NCI-H2107 treated with DMSO at 0.1 percent for 48 hours (cell line): ENCODE results near the gene SLC9C2.
"Not testable (repeated sequence)": the region's sequence is repeated elsewhere in the genome, so short reads cannot be mapped to it uniquely, and the experiment has no call there.

Source experiments
- DNase-seq: peaks from one replicate; lab custom pipeline; 2025; ENCODE audit not compliant: unreplicated experiment; lab: John Stamatoyannopoulos, UW

Gene SLC9C2

DNA sequence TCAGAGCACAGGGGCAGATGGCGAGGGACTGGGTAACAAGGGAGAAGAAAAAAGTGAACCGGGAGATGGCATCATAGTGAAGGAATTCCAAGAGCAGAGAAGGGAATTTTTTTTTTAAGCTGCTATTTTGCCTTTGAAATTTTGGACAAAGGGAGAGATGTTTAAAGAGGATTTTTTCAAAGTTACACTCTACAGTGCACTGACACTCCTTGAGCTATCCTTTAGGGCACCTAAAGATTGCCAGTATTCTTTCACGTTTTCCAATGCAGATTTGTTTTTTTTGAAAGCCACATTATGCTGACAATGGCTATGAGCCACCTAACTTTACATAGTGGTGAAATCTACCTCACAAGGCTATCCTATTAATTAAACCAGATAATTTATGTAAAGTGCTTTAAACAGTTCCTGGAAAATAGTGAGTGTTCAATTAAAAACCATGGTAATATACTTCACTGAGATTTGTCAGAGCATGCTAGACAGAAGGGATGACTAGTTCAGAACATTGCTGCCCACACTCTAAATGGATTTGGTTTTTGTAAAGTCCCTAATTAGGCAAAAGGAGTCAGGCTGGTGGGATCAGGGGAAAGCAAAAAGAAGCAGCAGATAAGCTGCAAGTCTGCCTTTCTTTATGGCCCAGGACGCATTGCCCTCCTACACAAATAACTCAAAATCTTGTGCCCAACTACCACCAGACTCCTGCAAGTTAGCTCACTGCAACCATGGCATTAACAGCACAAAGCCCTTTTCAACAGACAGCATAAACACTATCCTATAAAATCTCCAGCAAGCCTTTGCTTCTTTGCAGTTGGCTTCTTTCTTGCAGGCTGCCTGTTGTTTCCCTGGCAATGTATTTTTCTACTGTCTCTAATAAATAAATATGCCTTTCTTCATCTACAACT lies 71.8 kb downstream of the SLC9C2 start:
- DNase-seq: no peak

DNA sequence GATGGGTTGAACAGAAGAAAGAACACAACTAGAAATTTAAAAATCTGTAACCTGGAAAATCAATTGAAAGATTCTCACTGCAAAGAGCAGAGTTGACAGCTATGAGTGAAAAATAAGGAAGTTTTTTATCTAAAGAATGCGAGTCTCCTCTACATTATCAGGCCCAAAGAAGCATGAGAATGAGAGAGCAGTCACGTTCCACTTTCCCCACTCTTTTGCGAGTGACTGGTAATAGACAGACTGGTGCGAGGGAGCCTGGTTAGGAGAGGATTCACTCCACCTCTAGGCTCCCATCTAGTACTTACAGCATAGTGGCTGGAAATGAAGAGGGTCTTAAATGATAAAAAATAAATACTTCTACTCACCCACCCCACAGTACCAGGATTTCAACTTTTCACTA lies 73.8 kb downstream of the SLC9C2 start:
- DNase-seq: no peak

DNA sequence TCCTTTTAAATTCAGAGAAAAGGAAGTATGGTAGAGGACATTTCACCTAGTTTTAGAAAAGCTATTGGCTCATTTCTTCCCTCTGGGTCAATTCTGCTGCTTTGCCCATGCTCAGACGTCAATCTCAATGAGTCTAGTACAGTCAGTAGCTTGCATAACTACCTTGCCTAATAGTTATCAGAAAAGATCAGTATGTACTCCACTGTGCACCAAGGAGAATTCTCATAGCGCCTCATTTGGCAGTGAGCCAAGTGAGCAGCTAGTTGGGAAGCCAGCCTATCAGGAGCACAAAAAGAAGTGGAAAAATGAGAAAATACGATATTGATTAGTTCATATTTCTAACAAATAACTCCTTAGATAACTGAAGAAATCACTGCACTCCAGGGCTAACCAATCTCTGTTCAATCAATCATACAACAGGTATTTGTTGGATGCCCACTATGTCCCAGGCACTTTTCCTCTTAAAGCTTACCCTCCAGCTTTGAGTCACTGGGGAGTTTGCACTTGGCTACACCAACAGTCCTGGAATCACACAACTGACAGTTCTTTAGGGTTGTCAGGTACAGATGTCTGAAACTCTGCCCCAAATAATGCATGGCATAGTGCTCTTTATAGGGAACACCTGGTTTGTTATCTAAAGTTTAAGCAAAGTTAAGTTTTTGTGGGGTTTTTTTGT lies 75.6 kb downstream of the SLC9C2 start:
- no peak for DNase-seq

DNA sequence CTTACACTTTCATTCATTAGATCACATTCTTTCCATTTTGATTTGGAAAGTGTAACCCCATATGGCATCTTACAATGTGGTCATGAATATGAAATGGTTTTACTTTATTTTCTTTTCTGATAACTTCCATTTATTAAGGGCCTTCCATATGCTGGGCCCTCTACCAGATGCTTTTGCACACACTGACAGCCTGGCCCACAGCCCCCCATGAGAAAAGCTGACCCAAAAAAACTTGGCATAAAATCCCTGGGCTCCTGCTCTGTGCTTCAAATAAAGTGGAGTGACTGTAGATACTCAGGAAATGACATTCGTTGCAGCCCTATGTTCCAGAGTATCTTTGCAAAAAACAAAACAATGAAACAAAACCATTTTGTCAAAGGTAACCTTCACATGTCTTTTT lies 76.9 kb downstream of the SLC9C2 start:
- DNase-seq: no peak

DNA sequence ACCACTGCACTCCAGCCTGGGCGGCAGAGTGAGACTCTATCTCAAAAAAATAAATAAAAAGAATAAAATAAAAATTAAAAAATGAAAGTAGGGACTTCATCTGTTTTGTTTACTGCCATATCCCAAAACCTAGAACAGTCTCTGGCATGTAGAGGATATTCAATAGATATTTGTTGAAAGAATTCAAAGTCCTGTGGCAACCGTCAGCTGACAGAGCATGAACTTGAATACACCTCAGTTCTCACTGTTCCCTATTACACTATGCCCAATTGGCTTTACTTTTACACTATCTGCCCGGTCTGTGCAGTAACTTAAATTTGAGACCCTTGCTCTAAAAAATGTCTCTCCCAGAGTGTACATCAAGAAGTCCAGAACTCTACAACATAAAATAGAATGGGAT lies 79.5 kb downstream of the SLC9C2 start:
- DNase-seq: no peak

DNA sequence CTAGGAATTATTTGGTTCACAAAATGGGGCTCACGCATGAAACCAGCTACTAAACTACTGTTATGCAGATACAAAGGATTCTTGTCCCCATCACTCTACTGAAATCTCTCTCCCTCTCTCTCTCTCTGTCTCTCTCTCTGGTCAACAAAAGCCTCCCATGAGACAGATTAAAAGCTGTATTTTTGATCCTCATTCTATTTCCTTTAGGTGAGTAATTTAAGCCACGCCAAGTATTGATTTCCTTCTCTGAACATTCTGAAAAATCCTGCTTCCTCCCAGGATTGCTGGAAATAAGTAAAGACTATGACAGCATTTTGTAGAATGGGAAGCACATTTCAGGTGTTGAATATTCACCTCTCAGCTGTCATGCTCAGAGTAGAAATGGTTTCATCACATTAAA lies 82.1 kb downstream of the SLC9C2 start:
- no peak for DNase-seq

DNA sequence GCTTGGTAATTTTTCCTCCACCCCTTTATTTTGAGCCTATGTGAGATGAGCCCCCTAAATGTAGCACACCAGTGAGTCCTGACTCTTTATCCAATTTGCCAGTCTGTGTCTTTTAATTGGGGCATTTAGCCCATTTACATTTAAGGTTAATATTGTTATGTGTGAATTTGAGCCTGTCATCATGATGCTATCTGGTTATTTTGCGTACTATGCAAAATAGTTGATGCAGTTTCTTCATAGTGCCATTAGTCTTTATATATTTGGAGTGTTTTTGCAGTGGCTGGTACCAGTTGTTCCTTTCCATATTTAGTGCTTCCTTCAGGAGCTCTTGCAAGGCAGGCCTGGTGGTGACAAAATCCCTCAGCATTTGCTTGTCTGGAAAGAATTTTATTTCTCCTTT lies 88.4 kb downstream of the SLC9C2 start:
- DNase-seq: not testable (repeated sequence)

DNA sequence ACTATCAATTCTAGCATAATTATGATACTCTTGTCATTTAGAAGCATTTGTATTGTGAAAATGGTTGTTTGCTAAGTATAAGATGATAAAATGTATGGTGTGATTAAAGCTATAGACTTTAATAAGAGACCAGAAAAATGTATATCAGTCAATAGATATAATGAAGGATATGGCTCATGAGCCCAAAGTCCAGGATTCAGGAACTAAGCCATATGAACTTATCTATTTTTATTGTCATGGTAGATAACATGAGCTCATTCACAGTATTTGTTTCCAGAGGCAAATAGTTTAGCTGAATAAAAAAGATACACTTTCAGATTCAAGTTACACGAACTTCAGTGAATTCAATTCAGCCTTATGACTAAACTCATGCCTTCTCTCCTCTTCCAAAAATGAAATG lies 93.1 kb downstream of the SLC9C2 start:
- DNase-seq: no peak

DNA sequence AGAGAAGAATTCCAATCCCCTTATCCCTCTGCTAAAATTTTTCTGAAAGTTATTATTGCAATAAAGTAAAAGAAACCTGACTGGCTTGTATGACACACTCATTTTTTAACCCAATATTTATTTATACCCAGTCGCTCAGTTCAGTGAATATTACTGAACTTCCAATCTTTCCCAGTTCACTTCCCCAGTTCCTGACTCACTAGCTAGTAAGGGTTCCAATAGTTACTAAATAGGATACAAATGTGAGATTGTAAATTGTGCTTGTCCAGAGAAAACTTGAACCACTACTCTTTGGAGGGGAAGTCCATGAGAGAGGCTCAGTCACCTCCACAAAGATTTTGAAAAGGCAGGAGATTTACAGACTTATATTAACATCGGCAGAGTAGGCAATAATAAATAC lies 94.3 kb downstream of the SLC9C2 start:
- no peak for DNase-seq

DNA sequence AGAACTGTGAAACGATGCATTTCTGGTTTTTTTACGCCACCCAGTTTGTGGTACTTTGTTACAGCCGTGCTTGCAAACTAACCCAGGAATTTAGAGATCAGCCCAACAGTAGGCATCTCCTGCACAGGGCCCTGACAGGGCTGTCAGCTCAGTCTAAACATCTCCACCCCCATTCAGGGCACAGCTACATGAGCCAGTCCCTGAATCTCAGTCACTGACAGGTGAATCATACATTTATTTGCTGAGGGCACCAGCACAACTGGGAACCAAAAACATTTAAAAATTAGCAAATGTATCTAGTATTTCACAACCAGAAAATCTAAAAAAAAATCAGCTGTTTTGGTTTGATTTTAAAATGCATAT lies 95.0 kb downstream of the SLC9C2 start:
- DNase-seq: no peak

DNA sequence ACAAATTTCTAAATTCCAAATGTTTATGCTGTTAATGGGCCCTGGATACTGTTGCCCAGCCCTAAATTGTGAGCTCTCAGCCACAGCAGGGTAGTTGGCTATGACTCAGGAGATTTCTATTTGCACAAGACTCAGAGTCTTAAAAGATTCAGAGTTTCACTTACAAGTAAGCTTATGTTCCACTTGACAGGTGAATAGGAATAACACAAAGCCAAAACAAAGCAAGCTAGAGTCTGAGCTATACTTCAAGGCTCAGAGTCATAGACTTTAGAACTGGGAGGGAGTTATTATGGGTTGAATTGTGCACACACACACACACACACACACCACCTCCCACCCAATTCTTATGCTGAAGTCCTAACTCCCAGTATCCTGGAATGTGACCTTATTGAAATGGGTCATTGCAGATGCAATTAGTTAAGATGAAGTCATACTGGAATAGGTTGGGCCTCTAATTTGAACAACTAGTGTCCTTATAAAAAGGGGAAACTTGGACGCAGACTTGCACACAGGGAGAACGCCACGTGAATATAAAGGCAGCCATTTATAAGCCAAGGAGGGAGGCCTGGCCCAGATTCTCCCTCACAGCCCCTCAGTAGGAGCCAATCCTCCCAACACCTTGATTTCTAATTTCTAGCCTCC lies 95.5 kb downstream of the SLC9C2 start:
- DNase-seq: no peak

DNA sequence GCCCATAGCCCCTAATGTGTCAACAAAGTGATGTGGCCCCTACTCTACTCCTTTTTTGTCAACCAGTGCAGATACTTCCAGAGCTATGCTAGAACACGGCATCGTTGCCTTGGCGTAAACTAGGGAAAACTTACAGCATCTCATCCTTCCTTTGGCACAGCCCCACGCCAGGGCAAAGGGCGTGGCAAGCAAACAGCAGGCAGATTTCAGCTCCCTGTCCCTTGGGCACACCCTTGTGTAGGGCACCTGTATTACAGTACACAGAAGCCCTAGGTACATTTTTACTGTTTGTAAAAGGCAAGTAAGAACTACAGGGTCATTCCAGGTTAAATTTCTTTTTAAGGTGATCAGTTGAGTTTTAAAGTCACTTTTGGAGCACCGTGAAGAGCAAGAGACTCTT lies 96.4 kb downstream of the SLC9C2 start:
- DNase-seq: no peak

DNA sequence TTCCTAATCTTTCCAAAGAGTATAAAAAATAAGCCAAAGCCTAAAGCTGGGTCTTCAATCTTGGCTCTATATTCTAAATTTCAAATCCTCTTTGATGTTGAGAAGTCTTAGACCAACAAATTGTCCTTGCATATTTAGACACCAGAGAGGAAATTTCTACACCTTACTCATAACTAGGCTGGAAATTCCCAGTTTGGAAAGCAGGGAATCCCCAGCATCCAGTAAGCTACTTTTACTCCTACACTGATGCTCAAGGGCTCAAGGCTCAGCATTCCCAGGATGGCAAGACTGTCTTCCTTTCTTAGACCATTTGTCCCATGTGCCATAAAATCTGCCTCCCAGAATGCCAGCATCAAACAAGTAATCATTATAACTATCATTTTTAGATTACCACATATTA lies 97.5 kb downstream of the SLC9C2 start:
- no peak for DNase-seq

DNA sequence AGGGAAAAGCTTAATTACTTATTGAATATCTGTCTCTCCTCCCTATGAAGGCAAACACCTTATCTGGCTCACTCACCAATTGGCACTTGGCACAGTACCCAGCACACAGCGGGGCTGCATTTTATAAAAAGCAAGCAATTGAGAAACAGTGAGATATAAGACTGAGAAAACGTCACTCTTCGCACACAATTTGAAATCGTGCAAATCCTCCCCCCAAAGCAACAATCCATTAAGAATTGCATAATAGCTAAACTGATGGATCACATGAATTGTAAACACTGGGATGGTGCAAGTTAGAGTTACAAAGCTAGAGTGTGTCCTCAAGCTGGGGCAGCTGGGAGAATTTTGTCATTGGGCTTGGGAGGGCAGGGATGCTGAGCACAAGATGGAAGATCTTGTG lies 98.6 kb downstream of the SLC9C2 start:
- no peak for DNase-seq

DNA sequence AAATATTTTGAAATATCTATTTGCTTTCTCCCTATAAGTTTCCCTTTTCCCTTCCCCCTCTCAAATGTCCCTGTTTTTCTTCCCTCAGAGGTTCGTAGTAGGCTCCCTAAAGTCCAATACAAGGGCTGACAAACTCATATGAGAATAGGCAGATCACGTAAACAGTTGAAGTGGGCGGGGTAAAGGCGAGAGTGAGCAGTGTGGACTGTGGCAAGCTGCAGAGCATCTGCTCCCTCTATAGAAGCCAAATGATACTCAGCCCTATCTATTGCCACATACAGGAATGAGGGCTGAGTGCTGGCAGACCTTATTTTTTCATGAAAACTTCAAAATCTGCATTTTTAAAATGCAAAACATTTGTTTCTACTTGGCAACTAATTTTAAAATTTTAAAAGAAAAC lies 99.5 kb downstream of the SLC9C2 start:
- DNase-seq: no peak

DNA sequence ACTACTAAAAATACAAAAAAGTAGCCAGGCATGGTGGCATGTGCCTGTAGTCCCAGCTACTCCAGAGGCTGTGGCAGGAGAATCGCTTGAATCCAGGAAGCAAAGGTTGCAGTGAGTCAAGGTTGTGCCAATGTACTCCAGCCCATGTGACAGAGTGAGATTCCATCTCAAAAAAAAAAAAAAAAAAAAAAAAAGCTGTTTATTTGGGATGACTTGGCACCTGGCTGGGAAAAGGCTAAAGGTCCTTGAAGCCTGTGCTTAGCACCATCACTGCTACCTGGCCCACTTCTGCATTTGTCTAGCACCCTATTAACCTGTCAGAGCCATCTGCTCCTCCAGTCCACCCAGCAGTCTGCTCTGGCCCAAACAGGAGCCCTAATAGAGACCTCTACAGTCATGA lies 100.8 kb downstream of the SLC9C2 start:
- no peak for DNase-seq

DNA sequence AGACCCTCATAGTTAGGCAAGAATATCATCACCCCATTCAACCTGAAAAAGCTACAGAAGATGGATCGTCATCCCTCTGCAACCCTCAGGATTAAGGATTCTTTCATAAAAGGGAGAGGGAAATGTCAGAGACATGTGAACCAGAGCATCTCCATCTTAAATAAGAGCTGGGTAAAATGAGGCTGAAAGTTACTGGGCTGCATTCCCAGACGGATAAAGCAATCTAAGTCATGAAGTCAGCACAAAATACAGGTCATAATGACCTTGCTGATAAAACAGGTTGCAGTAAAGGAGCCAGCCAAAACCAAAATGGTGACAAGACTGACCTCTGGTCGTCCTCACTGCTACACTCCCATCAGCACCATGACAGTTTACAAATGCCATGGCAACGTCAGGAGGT lies 103.1 kb downstream of the SLC9C2 start:
- no peak for DNase-seq

DNA sequence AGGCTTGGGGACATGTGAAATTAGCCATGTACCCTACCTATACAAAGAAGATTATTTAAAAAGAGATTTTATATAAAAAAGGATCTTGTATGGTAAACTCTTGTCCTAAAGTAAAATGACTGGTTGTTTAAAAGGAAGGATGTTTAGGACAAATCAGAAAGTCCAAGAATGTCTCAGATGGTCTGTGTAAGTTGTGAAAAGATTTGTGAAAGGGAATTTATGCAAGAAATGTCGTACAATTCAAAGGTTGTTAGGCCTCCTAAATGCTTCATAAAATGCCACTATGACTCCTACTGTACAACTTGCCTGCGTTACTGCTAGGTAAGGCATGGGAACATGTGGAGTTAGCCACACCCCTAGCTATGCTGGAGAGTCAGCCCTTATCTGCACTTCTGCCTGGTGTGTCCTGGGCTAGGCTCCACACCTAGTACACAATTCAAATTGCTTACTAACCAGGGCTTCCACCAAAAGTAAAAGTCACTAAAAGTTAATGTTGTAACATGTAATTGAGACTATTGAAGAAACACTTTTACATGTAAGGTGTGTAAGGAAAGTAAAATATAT lies 106.0 kb downstream of the SLC9C2 start:
- DNase-seq: no peak

DNA sequence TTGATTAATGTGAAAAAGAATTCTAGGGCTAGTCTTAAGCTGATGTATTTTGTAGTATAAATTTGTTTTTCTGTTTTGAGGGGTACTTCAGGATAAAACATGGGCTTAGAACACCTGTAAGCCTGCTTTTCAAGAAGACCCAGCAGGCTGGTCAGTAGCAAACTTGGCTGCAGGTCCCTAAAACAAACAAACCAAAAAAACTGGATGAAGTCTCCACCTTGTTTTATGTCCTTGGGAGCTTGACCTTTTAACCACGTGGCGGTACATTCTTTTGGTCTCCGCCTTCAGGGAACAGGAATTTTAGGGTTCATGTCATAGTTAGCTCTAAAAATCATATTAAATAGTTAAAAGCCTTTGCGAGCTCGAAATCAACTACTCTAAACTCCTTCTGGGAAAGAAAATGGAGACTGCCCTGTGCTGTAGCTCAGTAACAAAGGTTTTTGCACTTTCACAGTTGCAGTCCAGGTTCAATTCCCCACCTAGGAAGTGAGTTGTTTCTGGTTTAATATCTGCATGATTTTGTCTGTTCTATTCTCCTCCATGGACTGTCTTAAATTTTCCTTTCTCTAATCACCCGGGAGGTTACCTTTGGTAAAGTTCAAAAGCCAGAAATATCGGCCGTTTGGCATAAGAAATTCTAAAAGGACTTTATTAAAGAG lies 107.1 kb downstream of the SLC9C2 start:
- DNase-seq: no peak

DNA sequence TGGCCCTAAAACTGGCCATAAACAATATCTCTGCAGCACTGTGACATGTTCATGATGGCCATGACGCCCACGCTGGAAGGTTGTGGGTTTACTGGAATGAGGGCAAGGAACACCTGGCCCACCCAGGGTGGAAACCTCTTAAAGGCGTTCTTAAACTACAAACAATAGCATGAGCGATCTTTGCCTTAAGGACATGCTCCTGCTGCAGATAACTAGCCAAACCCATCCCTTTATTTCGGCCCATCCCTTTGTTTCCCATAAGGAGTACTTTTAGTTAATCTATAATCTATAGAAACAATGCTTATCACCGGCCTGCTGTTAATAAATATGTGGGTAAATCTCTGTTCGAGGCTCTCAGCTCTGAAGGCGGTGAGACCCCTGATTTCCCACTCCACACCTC lies 109.7 kb downstream of the SLC9C2 start:
- DNase-seq: not testable (repeated sequence)

DNA sequence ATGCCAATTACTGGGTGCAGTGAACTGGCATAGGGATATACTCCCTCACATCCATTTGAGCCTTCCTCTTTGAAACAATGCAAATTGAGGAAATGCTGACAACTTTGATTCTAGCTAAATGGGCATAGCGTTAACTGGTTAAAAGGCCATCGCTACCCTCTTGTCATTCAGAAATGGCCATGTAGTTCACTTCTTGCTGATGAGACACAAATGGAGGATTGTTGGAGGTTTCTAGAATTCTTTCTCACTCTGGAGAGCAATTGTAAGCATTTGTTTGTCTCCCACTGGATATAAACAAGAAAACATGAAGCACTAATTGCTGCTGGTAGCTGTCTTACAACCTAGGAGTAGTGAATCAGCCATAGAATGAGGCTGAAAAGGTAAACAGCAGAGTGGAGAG lies 111.4 kb downstream of the SLC9C2 start:
- DNase-seq: no peak
